Spleen (tissue), 7 donors: ENCODE measurements around the gene MUC21.

Source experiments
- POLR2AphosphoS5 ChIP-seq, 3 donors: sonication (generic); formaldehyde crosslinking; IDR thresholded peaks; one replicate each; pipeline ENCODE4 v1.5.1; 2017; ENCODE audit warnings: antibody characterized with exemption in 3 of 3
- TF ChIP-seq, protein P1 (sequence below), 11 experiments: fragments of 200-600 bp in 7 of 11; fragments of 450-650 bp in 4 of 11; sonication (generic) in 4 of 11; IDR thresholded peaks in 8 of 11; conservative IDR thresholded peaks in 3 of 11; 1 replicate in 7 of 11; 2 replicates in 4 of 11; pipeline versions ENCODE4 v1.4.0 to v1.8.0; 2016 to 2021; ENCODE audit warnings: antibody characterized with exemption in 11 of 11, inconsistent platforms in 4 of 11, mild to moderate bottlenecking in 1 of 11
- donor health status: DM: no; HTN: no; CAD: no; lungs with moderate emphysema.
- donor health status: DM: no; HTN: no; CAD: no.
- donor health status: DM: no; HTN: no; CAD: no.

DNA sequence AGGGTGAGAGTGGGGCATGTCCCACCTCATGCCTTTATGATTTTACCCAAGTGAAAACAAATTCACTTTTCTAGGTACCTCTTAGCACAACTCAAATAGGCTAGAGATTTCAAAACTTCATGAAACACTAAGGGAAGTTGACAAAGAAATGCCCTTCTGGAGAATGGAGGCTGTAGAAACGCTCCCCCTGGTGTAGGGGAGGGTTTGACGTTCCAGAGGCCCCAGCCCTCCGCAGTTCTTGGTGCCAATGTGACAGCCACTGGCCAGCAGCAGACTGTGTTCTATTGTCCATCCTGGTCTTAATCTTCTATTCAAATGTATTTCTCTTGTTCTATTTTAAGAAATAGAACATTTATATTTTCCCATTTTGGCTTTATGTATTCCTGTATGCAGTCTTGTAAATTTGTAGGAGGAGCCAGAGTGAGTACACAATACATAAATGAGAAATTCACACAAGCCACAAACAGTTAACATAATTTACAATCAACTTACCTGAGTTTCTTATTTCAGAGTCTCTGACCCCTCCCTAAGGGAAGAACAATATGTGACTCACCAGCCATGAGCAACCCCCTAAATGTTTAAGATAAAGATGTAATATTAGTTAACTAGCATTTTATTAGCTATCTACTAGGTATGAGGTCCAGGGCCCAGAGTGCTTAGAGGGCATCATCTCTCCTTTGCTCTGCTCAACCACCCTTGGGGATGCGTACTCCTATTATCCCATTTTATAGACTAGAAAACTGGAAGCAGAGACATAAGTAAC lies 8.8 kb upstream of the MUC21 start:
- TF ChIP-seq, protein P1, sequence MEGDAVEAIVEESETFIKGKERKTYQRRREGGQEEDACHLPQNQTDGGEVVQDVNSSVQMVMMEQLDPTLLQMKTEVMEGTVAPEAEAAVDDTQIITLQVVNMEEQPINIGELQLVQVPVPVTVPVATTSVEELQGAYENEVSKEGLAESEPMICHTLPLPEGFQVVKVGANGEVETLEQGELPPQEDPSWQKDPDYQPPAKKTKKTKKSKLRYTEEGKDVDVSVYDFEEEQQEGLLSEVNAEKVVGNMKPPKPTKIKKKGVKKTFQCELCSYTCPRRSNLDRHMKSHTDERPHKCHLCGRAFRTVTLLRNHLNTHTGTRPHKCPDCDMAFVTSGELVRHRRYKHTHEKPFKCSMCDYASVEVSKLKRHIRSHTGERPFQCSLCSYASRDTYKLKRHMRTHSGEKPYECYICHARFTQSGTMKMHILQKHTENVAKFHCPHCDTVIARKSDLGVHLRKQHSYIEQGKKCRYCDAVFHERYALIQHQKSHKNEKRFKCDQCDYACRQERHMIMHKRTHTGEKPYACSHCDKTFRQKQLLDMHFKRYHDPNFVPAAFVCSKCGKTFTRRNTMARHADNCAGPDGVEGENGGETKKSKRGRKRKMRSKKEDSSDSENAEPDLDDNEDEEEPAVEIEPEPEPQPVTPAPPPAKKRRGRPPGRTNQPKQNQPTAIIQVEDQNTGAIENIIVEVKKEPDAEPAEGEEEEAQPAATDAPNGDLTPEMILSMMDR (IDR thresholded peaks at IDR 0.05 in 8 of 11, conservative IDR thresholded peaks at IDR 0.05 in 3 of 11), result no peak
- no peak for TF ChIP-seq POLR2AphosphoS5 (IDR thresholded peaks at IDR 0.05)
